SK-N-SH (cell line): ENCODE data around the gene DMD. TPM values are rescaled to one million over a fixed set of nuclear protein-coding genes. Genes with fewer than 3 reads are reported as not detected.

ENCODE experiments used
- CTCF ChIA-PET: fragments of 300-600, 350-600 bp; formaldehyde crosslinking; extraction: SDS; loops from one replicate; lab custom pipeline; 2021; lab: Yijun Ruan, JAX
- POLR2A ChIA-PET: fragments of 350-600 bp; sonication (Branson Sonifier 250); formaldehyde crosslinking; extraction: SDS; loops from one replicate; lab custom pipeline; 2020; ENCODE audit warnings: antibody characterized with exemption, inconsistent platforms; lab: Yijun Ruan, JAX
- DNase-seq: peaks from one replicate; pipeline ENCODE4 v3.0.0; 2012
- H2AFZ ChIP-seq: fragments of 200-600 bp; sonication (generic); 2 replicates; pipeline ENCODE4 v1.8.1; 2016; ENCODE audit warnings: antibody characterized with exemption, mild to moderate bottlenecking, low read depth
- H3F3A ChIP-seq: fragments of 200-600 bp; sonication (generic); replicated peaks from 2 replicates; pipeline ENCODE3; 2016; ENCODE audit warnings: antibody characterized with exemption, mild to moderate bottlenecking; ENCODE audit not compliant: insufficient read depth
- H3K27ac ChIP-seq, 2 experiments: fragments of 200-500 bp in 1 of 2; fragments of 200-600 bp in 1 of 2; sonication (Bioruptor generic) in 1 of 2; sonication (generic), shearing (Covaris generic) in 1 of 2; 2 replicates each; pipeline versions ENCODE4 v1.5.1 to v1.6.1; 2014 to 2016; ENCODE audit warnings: low read depth in 2 of 2, inconsistent platforms in 1 of 2, low read length in 1 of 2, mild to moderate bottlenecking in 1 of 2, mixed read lengths in 1 of 2
- H3K27me3 ChIP-seq: fragments of 200-600 bp; sonication (generic), shearing (Covaris generic); 2 replicates; pipeline ENCODE4 v1.6.1; 2016; ENCODE audit warnings: mixed run types; ENCODE audit not compliant: insufficient read depth
- H3K36me3 ChIP-seq, 2 experiments: fragments of 200-500 bp in 1 of 2; fragments of 200-600 bp in 1 of 2; sonication (Bioruptor generic) in 1 of 2; sonication (generic) in 1 of 2; replicated peaks in 1 of 2; 2 replicates each; pipeline versions ENCODE3 to v1.5.1; 2014 to 2016; ENCODE audit warnings: low read length in 1 of 2, mild to moderate bottlenecking in 1 of 2; ENCODE audit not compliant: insufficient read depth in 2 of 2, control insufficient read depth in 1 of 2
- H3K4me1 ChIP-seq, 2 experiments: fragments of 200-500 bp in 1 of 2; fragments of 200-600 bp in 1 of 2; sonication (Bioruptor generic) in 1 of 2; sonication (generic), shearing (Covaris generic) in 1 of 2; 2 replicates each; pipeline versions ENCODE4 v1.5.1 to v1.6.1; 2014 to 2016; ENCODE audit warnings: low read depth in 1 of 2, low read length in 1 of 2, mixed run types in 1 of 2; ENCODE audit not compliant: insufficient read depth in 2 of 2, control insufficient read depth in 1 of 2
- H3K4me2 ChIP-seq: fragments of 200-600 bp; sonication (generic), shearing (Covaris generic); 2 replicates; pipeline ENCODE4 v1.6.1; 2017; ENCODE audit warnings: mixed run types
- H3K4me3 ChIP-seq, 2 experiments: fragments of 200-500 bp in 1 of 2; fragments of 200-600 bp in 1 of 2; sonication (Bioruptor generic) in 1 of 2; sonication (generic), shearing (Covaris generic) in 1 of 2; 2 replicates each; pipeline versions ENCODE4 v1.5.1 to v1.8.1; 2014 to 2016; ENCODE audit warnings: low read depth in 2 of 2, inconsistent platforms in 1 of 2, low read length in 1 of 2, mild to moderate bottlenecking in 1 of 2, mixed read lengths in 1 of 2, moderate library complexity in 1 of 2
- H3K79me2 ChIP-seq: fragments of 200-600 bp; sonication (generic); 2 replicates; pipeline ENCODE4 v1.8.1; 2017; ENCODE audit warnings: mild to moderate bottlenecking; ENCODE audit not compliant: insufficient read depth
- H3K9ac ChIP-seq: fragments of 200-600 bp; sonication (generic); 2 replicates; pipeline ENCODE4 v1.6.1; 2017; ENCODE audit warnings: mixed run types
- H3K9me2 ChIP-seq: fragments of 200-600 bp; sonication (generic); 2 replicates; pipeline ENCODE4 v1.6.1; 2017; ENCODE audit warnings: mixed run types
- H3K9me3 ChIP-seq: fragments of 200-600 bp; sonication (generic); 2 replicates; pipeline ENCODE4 v1.6.1; 2017; ENCODE audit warnings: mixed run types, mild to moderate bottlenecking, moderate library complexity
- H4K20me1 ChIP-seq: fragments of 200-600 bp; sonication (generic); 2 replicates; pipeline ENCODE4 v1.6.1; 2017; ENCODE audit warnings: mild to moderate bottlenecking, mixed run types; ENCODE audit not compliant: insufficient read depth
- CHD2 ChIP-seq: fragments of 150-350 bp; IDR thresholded peaks from 2 replicates; pipeline ENCODE4 v1.6.1; 2018; ENCODE audit warnings: low read length; ENCODE audit not compliant: partially characterized antibody
- ELF1 ChIP-seq: IDR thresholded peaks from 2 replicates; pipeline ENCODE4 v1.4.0; 2012
- EZH2phosphoT487 ChIP-seq: fragments of 200-600 bp; sonication (generic); IDR thresholded peaks from 2 replicates; pipeline ENCODE4 v1.6.1; 2017; ENCODE audit warnings: low read depth, mixed run types, mild to moderate bottlenecking, antibody characterized with exemption, moderate library complexity, borderline replicate concordance
- FOXM1 ChIP-seq: IDR thresholded peaks from 2 replicates; pipeline ENCODE4 v1.4.0; 2012; ENCODE audit warnings: low read depth, mild to moderate bottlenecking
- GABPA ChIP-seq: IDR thresholded peaks from 2 replicates; pipeline ENCODE4 v1.4.0; 2012; ENCODE audit warnings: low read depth, mild to moderate bottlenecking
- JUND ChIP-seq: IDR thresholded peaks from 2 replicates; pipeline ENCODE4 v1.4.0; 2012
- MEF2A ChIP-seq: IDR thresholded peaks from 2 replicates; pipeline ENCODE4 v1.4.0; 2012; ENCODE audit warnings: low read depth, borderline replicate concordance
- MXI1 ChIP-seq: IDR thresholded peaks from 2 replicates; pipeline ENCODE4 v1.6.1; 2012; ENCODE audit warnings: mild to moderate bottlenecking, low read depth, low read length, improper control_type of control experiment
- POLR2AphosphoS5 ChIP-seq: IDR thresholded peaks from 2 replicates; pipeline ENCODE4 v1.6.1; 2012; ENCODE audit warnings: low read depth, low read length
- RFX5 ChIP-seq: IDR thresholded peaks from 2 replicates; pipeline ENCODE4 v1.6.1; 2012; ENCODE audit warnings: mild to moderate bottlenecking, improper control_type of control experiment, low read length
- RXRA ChIP-seq: IDR thresholded peaks from 2 replicates; pipeline ENCODE4 v1.4.0; 2012; ENCODE audit warnings: low read depth, mild to moderate bottlenecking, borderline replicate concordance
- ZBTB33 ChIP-seq: IDR thresholded peaks from 2 replicates; pipeline ENCODE4 v1.4.0; 2012; ENCODE audit warnings: low read depth, borderline replicate concordance
- WGBS: methylation state at CpG from one replicate; pipeline ENCODE4 v1.1.6; 2017; ENCODE audit warnings: low lambda C conversion rate; 5-methylcytosine and 5-hydroxymethylcytosine counted together
- polyA plus RNA-seq, 3 experiments: library from polyadenylated mRNA; depleted of rRNA; stranded (reverse); fragments of >200 nt; gene quantifications; 2 replicates each; pipeline ENCODE4 v1.2.3, GENCODE V29; 2012
- TF ChIP-seq, protein P1 (sequence below): IDR thresholded peaks from 2 replicates; pipeline ENCODE4; 2012

DMD gene
- polyA plus RNA-seq, 1 of the 3 experiments (the other 2 are of a cell fraction): 3.9 TPM

DNA sequence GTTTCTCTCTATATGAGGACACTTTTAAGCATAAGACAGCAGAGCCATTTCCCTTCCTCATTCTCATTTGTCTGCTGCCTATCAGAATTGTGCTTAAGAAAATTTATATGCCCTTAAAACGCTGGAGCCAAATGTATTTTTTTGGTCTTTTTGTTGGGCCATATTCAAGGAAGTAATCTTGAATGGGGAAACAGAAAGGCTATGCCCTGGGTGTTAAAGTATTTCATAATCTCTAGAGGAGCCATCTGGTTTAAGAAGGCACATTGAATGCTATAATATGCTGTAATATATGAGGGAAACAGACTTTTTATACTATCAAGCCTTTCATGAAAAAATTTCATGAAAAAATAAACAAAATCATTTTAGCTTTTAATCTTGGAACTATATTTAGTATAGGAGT is 4.3 kb downstream of the DMD start:
- no peak for TF ChIP-seq CHD2
- TF ChIP-seq POLR2AphosphoS5: no peak
- TF ChIP-seq FOXM1: no peak
- TF ChIP-seq RFX5: no peak
- TF ChIP-seq ELF1: no peak
- no peak for TF ChIP-seq GABPA
- TF ChIP-seq JUND: no peak
- TF ChIP-seq MXI1: no peak
- TF ChIP-seq EZH2phosphoT487: no peak
- POLR2A ChIA-PET: no interaction called here
- no peak overlapping the region for H3K27ac ChIP-seq
- CTCF ChIA-PET: no interaction called here
- no peak overlapping the region for H3K4me2 ChIP-seq
- H2AFZ ChIP-seq: no peak overlapping the region
- no peaks in the 10 kb centered on the region for H3K36me3 ChIP-seq
- no peaks in the 10 kb centered on the region for H3K4me1 ChIP-seq
- H3K9ac ChIP-seq: no peak overlapping the region
- H3K9me3 ChIP-seq: no peaks in the 10 kb centered on the region
- whole genome bisulfite sequencing: 4% methylated on average over 1 of the region's 1 CpG
- no peak for DNase-seq
- no peaks in the 10 kb centered on the region for H3K9me2 ChIP-seq
- no peak overlapping the region for H3K4me3 ChIP-seq
- no peaks in the 10 kb centered on the region for H4K20me1 ChIP-seq
- H3K27me3 ChIP-seq: no peaks in the 10 kb centered on the region
- H3K79me2 ChIP-seq: no peaks in the 10 kb centered on the region
- H3F3A ChIP-seq: no peaks in the 10 kb centered on the region

DNA sequence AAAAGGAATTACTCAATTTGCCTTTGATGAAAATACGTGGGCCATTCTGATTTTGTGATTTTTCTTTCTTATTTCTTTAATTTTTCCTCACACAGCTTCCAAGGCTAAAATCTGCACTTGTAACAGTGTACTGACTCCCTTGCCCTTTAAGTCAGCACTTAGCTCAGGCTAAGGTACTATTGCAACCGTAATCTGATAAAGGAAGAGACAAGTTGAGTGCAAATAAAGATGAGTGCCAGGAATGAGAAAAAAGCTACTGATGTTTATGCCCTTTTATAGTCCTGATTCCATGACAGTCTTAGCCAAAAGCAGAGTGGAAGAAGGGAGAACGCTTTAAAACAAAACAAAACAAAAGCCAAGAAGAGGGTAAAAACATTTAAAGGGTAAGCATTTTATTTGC is 6.0 kb downstream of the DMD start:
- no peak overlapping the region for H3K4me3 ChIP-seq
- ChIA-PET POLR2A (no interaction called here), CTCF (interaction anchor here (0.7 kb wide), 1 partner anchor 9 kb away, joined by 3 read pairs; no protein-coding TSS in a partner anchor)
- no peak overlapping the region for H3K27ac ChIP-seq
- H2AFZ ChIP-seq: no peak overlapping the region
- WGBS: 9% methylated on average over 3 of the region's 3 CpGs
- no peaks in the 10 kb centered on the region for H3F3A ChIP-seq
- TF ChIP-seq, protein P1, sequence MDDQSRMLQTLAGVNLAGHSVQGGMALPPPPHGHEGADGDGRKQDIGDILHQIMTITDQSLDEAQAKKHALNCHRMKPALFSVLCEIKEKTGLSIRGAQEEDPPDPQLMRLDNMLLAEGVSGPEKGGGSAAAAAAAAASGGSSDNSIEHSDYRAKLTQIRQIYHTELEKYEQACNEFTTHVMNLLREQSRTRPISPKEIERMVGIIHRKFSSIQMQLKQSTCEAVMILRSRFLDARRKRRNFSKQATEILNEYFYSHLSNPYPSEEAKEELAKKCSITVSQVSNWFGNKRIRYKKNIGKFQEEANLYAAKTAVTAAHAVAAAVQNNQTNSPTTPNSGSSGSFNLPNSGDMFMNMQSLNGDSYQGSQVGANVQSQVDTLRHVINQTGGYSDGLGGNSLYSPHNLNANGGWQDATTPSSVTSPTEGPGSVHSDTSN: no peak
- TF ChIP-seq MEF2A: no peak
- no peak for TF ChIP-seq ZBTB33
- TF ChIP-seq FOXM1: no peak
- TF ChIP-seq RXRA: no peak
- H3K9ac ChIP-seq: no peak overlapping the region
- H3K4me1 ChIP-seq: no peaks in the 10 kb centered on the region
- H3K36me3 ChIP-seq: no peaks in the 10 kb centered on the region
- no peaks in the 10 kb centered on the region for H3K79me2 ChIP-seq
- no peaks in the 10 kb centered on the region for H3K9me2 ChIP-seq
- no peaks in the 10 kb centered on the region for H3K9me3 ChIP-seq
- H3K4me2 ChIP-seq: no peak overlapping the region
- no peaks in the 10 kb centered on the region for H4K20me1 ChIP-seq
- no peak for DNase-seq
- H3K27me3 ChIP-seq: no peaks in the 10 kb centered on the region
